Caco-2 (cell line): ENCODE results near the gene RAB26. TPM values are rescaled to one million over a fixed set of nuclear protein-coding genes. Genes with fewer than 3 reads are reported as not detected.

Experiments used
- BruUV-seq: library from RNA; stranded (reverse); fragments of 400-500 nt; replicated peaks from 2 replicates; lab custom pipeline; 2021; lab: Mats Ljungman, UMichigan
- CTCF ChIA-PET: fragments of 300-600 bp; sonication (Branson Sonifier 250); formaldehyde crosslinking; loops from one replicate; lab custom pipeline; 2022; ENCODE audit warnings: antibody characterized with exemption; lab: Charles Lee
- POLR2A ChIA-PET: fragments of 300-600 bp; sonication (Branson Sonifier 250); formaldehyde crosslinking; loops from one replicate; lab custom pipeline; 2022; ENCODE audit warnings: antibody characterized with exemption; lab: Charles Lee
- DNase-seq, 2 experiments: peaks; one replicate each; pipeline versions ENCODE4 v3.0.0 to v3.0.0-alpha.2; 2020 to 2022
- H3K27me3 ChIP-seq: replicated peaks from 2 replicates; pipeline ENCODE4 v1.6.0; 2011; ENCODE audit warnings: low read length; ENCODE audit not compliant: control insufficient read depth, insufficient read depth
- H3K36me3 ChIP-seq: 2 replicates; pipeline ENCODE4 v1.5.1; 2011; ENCODE audit warnings: low read length; ENCODE audit not compliant: control insufficient read depth, insufficient read depth
- H3K4me1 ChIP-seq: fragments of 250-450 bp; sonication (Bioruptor Pico); 2 replicates; pipeline ENCODE4 v1.5.1; 2020; ENCODE audit warnings: mild to moderate bottlenecking
- H3K4me3 ChIP-seq: 2 replicates; pipeline ENCODE4 v1.5.1; 2011; ENCODE audit warnings: low read depth, mild to moderate bottlenecking, control low read depth, low read length
- H3K9me3 ChIP-seq: fragments of 250-450 bp; sonication (Bioruptor Pico); 2 replicates; pipeline ENCODE4 v1.5.1; 2020; ENCODE audit warnings: mild to moderate bottlenecking, moderate library complexity
- H3K27ac Mint-ChIP-seq: one replicate; pipeline ENCODE4 v1.8.0; 2022; ENCODE audit warnings: mixed read lengths; ENCODE audit not compliant: unreplicated experiment
- H3K27me3 Mint-ChIP-seq: one replicate; pipeline ENCODE4 v1.8.0; 2022; ENCODE audit warnings: mixed read lengths; ENCODE audit not compliant: insufficient read depth, unreplicated experiment
- H3K36me3 Mint-ChIP-seq: one replicate; pipeline ENCODE4 v1.8.0; 2022; ENCODE audit warnings: mild to moderate bottlenecking, mixed read lengths; ENCODE audit not compliant: insufficient read depth, unreplicated experiment
- H3K4me1 Mint-ChIP-seq: one replicate; pipeline ENCODE4 v1.8.0; 2022; ENCODE audit warnings: low read depth, mixed read lengths; ENCODE audit not compliant: unreplicated experiment
- H3K4me3 Mint-ChIP-seq: one replicate; pipeline ENCODE4 v1.8.0; 2022; ENCODE audit warnings: mild to moderate bottlenecking, moderate library complexity, mixed read lengths; ENCODE audit not compliant: unreplicated experiment
- H3K9me3 Mint-ChIP-seq: one replicate; pipeline ENCODE4 v1.8.0; 2022; ENCODE audit warnings: mixed read lengths; ENCODE audit not compliant: unreplicated experiment
- intact Hi-C: fragments of 100-400 bp; cut with micrococcal nuclease; formaldehyde crosslinking; loops from one replicate; pipeline ENCODE4 v1.10.0; 2022; ENCODE audit not compliant: unreplicated experiment
- total RNA-seq: library from RNA; stranded (reverse); gene quantifications from 2 replicates; pipeline ENCODE4 v1.2.3, GENCODE V29; 2022
- TF ChIP-seq, protein P1 (sequence below), 2 experiments: fragments of 200-600 bp in 1 of 2; IDR thresholded peaks; 1 replicate in 1 of 2; 2 replicates in 1 of 2; pipeline versions ENCODE4 v1.5.1 to v1.8.0; 2011 to 2022; ENCODE audit warnings: antibody characterized with exemption in 1 of 2, control low read depth in 1 of 2, inconsistent platforms in 1 of 2, low read depth in 1 of 2, low read length in 1 of 2, mild to moderate bottlenecking in 1 of 2, moderate library complexity in 1 of 2; ENCODE audit not compliant: insufficient read depth in 1 of 2, severe bottlenecking in 1 of 2, unreplicated experiment in 1 of 2

The RAB26 gene
- total RNA-seq, 1 experiment from 2014 or later: 1.0 TPM

DNA sequence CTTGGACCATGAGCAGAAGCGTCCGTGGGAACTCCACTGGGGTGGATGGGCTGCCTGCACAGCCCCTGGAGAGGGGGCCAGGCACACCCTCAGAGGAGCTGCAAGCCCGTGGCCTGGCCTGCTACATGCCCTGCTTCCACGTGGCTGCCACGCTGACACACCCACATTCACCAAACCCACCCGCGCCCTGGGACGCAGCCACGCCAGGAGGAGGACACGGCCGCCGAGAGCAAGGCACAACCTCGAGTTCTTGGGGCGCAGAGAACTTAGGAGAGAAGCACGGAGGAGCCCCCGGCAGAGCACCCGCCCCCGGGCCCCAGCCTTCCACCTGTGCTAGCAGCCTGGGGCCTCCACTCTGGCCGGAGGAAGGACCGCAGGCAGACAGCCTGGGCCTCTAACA, 29.1 kb downstream of the RAB26 start:
- ChIA-PET CTCF (no interaction called here), POLR2A (no interaction called here)
- peaks cover 6% of the 10 kb centered on the region for H3K4me1 Mint-ChIP-seq
- Histone ChIP-seq H3K36me3 (no peaks in the 10 kb centered on the region; the same call in 1 of the 2 replicates), H3K9me3 (no peaks in the 10 kb centered on the region), H3K4me1 (no peaks in the 10 kb centered on the region), H3K4me3 (no peak overlapping the region), H3K27me3 (no peaks in the 10 kb centered on the region)
- DNase-seq: no peak
- H3K27ac Mint-ChIP-seq: no peak overlapping the region
- H3K36me3 Mint-ChIP-seq: peaks cover 49% of the 10 kb centered on the region
- TSS peak; percentile 85 for BruUV-seq
- TF ChIP-seq, protein P1, sequence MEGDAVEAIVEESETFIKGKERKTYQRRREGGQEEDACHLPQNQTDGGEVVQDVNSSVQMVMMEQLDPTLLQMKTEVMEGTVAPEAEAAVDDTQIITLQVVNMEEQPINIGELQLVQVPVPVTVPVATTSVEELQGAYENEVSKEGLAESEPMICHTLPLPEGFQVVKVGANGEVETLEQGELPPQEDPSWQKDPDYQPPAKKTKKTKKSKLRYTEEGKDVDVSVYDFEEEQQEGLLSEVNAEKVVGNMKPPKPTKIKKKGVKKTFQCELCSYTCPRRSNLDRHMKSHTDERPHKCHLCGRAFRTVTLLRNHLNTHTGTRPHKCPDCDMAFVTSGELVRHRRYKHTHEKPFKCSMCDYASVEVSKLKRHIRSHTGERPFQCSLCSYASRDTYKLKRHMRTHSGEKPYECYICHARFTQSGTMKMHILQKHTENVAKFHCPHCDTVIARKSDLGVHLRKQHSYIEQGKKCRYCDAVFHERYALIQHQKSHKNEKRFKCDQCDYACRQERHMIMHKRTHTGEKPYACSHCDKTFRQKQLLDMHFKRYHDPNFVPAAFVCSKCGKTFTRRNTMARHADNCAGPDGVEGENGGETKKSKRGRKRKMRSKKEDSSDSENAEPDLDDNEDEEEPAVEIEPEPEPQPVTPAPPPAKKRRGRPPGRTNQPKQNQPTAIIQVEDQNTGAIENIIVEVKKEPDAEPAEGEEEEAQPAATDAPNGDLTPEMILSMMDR (IDR thresholded peaks at IDR 0.05; ENCODE audit: insufficient read depth in 1 of 2, low read depth in 1 of 2, low read length in 1 of 2, severe bottlenecking in 1 of 2, unreplicated experiment in 1 of 2): no peak
- no peak overlapping the region for H3K4me3 Mint-ChIP-seq
- no peaks in the 10 kb centered on the region for H3K9me3 Mint-ChIP-seq
- intact Hi-C loops: no loop called here
- H3K27me3 Mint-ChIP-seq: no peaks in the 10 kb centered on the region

DNA sequence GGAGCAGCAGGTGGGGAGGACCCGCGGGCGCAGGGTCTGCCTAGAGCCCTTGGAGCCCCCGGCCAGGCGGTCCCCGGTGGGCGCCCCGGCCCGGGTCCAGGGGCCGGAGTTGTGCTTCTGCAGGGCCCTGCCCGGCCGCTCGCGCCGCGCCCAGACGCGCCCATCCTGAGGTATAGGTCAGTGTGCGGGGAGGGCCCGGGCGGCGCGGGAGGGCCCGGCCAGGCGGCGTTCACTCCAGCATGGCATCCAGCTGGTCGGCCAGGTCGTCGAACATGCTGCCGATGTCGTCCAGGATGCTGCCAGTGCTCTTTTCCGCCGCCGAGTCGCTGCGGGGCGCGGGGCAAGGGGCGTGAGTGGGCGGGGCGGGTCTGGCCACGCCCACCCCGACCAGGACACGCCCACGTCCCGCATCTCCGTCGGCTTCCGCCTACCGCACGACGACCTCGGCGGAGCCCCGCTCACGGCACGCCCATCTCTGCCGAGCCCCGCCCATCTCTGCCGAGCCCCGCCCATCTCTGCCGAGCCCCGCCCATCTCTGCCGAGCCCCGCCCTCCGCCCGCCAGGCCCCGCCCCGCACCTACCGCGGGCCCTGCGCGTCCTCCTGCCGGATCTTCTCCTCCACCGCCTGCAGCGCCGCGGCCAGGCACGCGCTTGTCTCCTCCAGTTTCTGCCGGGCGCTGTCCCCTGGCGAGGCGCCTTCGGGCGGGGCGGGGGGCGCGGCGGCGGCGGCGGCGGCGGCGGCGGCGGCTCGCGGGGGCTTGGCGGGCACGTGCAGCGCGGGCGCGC, 30.1 kb downstream of the RAB26 start:
- no peaks in the 10 kb centered on the region for H3K4me1 ChIP-seq
- Mint-ChIP-seq H3K9me3 (no peaks in the 10 kb centered on the region), H3K27me3 (no peaks in the 10 kb centered on the region), H3K27ac (no peak overlapping the region), H3K4me1 (peaks cover 6% of the 10 kb centered on the region), H3K4me3 (no peak overlapping the region), H3K36me3 (peaks cover 45% of the 10 kb centered on the region)
- DNase-seq: no peak
- H3K36me3 ChIP-seq: no peaks in the 10 kb centered on the region; the same call in 1 of the 2 replicates
- POLR2A ChIA-PET: no interaction called here
- BruUV-seq: no TSS peak
- no peaks in the 10 kb centered on the region for H3K9me3 ChIP-seq
- CTCF ChIA-PET: no interaction called here
- no peak overlapping the region for H3K4me3 ChIP-seq
- intact Hi-C loops: no loop called here
- TF ChIP-seq, protein P1 (IDR thresholded peaks at IDR 0.05; ENCODE audit: insufficient read depth in 1 of 2, low read depth in 1 of 2, low read length in 1 of 2, severe bottlenecking in 1 of 2, unreplicated experiment in 1 of 2): no peak
- no peaks in the 10 kb centered on the region for H3K27me3 ChIP-seq

DNA sequence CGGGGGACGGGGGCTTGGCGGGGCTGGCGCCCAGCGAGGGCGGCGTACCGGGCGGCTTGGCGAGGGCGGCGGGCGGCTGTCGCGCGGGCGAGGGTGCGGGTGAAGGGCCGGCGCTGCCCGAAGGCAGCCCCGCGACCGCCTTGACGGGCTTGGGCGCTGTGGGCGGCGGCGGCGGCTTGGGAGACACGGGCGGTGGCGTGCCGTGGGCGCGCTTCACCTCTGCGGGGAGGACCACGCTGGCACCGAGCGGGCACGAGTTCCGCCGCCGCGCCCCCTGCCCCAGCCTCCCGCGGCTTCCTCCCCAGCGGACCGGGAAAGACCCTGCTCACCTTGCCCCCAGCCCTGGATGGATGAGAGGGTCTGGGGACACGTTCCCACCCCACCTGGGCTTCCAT, 30.7 kb downstream of the RAB26 start:
- no peaks in the 10 kb centered on the region for H3K9me3 ChIP-seq
- no peak overlapping the region for H3K4me3 Mint-ChIP-seq
- H3K4me1 Mint-ChIP-seq: peaks cover 6% of the 10 kb centered on the region
- H3K27me3 ChIP-seq: no peaks in the 10 kb centered on the region
- intact Hi-C loops: no loop called here
- no peak for DNase-seq
- H3K27me3 Mint-ChIP-seq: no peaks in the 10 kb centered on the region
- no TSS peak for BruUV-seq
- TF ChIP-seq, protein P1 (IDR thresholded peaks at IDR 0.05; ENCODE audit: insufficient read depth in 1 of 2, low read depth in 1 of 2, low read length in 1 of 2, severe bottlenecking in 1 of 2, unreplicated experiment in 1 of 2): no peak
- ChIA-PET CTCF (no interaction called here), POLR2A (no interaction called here)
- H3K36me3 ChIP-seq: no peaks in the 10 kb centered on the region; the same call in 1 of the 2 replicates
- H3K36me3 Mint-ChIP-seq: peaks cover 45% of the 10 kb centered on the region
- no peak overlapping the region for H3K4me3 ChIP-seq
- no peaks in the 10 kb centered on the region for H3K4me1 ChIP-seq
- no peak overlapping the region for H3K27ac Mint-ChIP-seq
- no peaks in the 10 kb centered on the region for H3K9me3 Mint-ChIP-seq
